Endothelial cell of umbilical vein (primary cell): ENCODE data around the gene PRKCQ.
"Not testable (repeated sequence)": the region's sequence is repeated elsewhere in the genome, so short reads cannot be mapped to it uniquely, and the experiment has no call there.

Source experiments
- EZH2 ChIP-seq: IDR thresholded peaks from 2 replicates; pipeline ENCODE4 v1.6.1; 2012; ENCODE audit warnings: borderline replicate concordance, low read depth, mild to moderate bottlenecking, moderate library complexity, low read length, inconsistent platforms; ENCODE audit not compliant: severe bottlenecking
- FOS ChIP-seq: IDR thresholded peaks from 2 replicates; pipeline ENCODE4 v1.6.1; 2011; ENCODE audit warnings: mild to moderate bottlenecking, low read length, moderate library complexity, borderline replicate concordance; ENCODE audit not compliant: insufficient read depth
- JUN ChIP-seq: IDR thresholded peaks from 2 replicates; pipeline ENCODE4 v1.6.1; 2011; ENCODE audit warnings: borderline replicate concordance, low read depth; ENCODE audit not compliant: insufficient read length, insufficient read depth
- POLR2A ChIP-seq: IDR thresholded peaks from 2 replicates; pipeline ENCODE4 v1.6.1; 2012; ENCODE audit warnings: low read depth, mild to moderate bottlenecking, control low read depth, low read length
- TF ChIP-seq, protein P1 (sequence below), 2 donors: IDR thresholded peaks; 1 replicate in 1 of 2; 2 replicates in 1 of 2; pipeline ENCODE4 v1.5.1; 2011; ENCODE audit warnings: low read length in 2 of 2, mild to moderate bottlenecking in 2 of 2, moderate library complexity in 2 of 2, control low read depth in 1 of 2, inconsistent platforms in 1 of 2, low read depth in 1 of 2; ENCODE audit not compliant: insufficient read depth in 1 of 2; ENCODE audit errors: extremely low read depth in 1 of 2

GRCh38 chr10:6582913-6583312, 2.8 kb upstream of the PRKCQ start:
- TF ChIP-seq FOS, EZH2, POLR2A, JUN: not testable (repeated sequence)
- TF ChIP-seq, protein P1, sequence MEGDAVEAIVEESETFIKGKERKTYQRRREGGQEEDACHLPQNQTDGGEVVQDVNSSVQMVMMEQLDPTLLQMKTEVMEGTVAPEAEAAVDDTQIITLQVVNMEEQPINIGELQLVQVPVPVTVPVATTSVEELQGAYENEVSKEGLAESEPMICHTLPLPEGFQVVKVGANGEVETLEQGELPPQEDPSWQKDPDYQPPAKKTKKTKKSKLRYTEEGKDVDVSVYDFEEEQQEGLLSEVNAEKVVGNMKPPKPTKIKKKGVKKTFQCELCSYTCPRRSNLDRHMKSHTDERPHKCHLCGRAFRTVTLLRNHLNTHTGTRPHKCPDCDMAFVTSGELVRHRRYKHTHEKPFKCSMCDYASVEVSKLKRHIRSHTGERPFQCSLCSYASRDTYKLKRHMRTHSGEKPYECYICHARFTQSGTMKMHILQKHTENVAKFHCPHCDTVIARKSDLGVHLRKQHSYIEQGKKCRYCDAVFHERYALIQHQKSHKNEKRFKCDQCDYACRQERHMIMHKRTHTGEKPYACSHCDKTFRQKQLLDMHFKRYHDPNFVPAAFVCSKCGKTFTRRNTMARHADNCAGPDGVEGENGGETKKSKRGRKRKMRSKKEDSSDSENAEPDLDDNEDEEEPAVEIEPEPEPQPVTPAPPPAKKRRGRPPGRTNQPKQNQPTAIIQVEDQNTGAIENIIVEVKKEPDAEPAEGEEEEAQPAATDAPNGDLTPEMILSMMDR (IDR thresholded peaks at IDR 0.05; ENCODE audit: extremely low read depth in 1 of 2, insufficient read depth in 1 of 2, low read depth in 1 of 2, low read length in 2 of 2), result not testable (repeated sequence)
